HepG2 (cell line): Measurements from ENCODE around the gene MRM3. TPM values are rescaled to one million over a fixed set of nuclear protein-coding genes. Genes with fewer than 3 reads are reported as not detected.

Source experiments
- ATF7-NPFF ChIP-seq: sonication (generic); formaldehyde crosslinking; IDR thresholded peaks from 2 replicates; pipeline ENCODE4 v1.8.1; 2023; ENCODE audit warnings: mild to moderate bottlenecking, low read depth, missing genetic modification reagents, moderate library complexity
- CEBPG ChIP-seq: IDR thresholded peaks from 2 replicates; pipeline ENCODE4 v1.6.1; 2016
- DRAP1 ChIP-seq: IDR thresholded peaks from 2 replicates; pipeline ENCODE4 v1.6.1; 2016; ENCODE audit warnings: missing genetic modification reagents, missing compliant biosample characterization
- FOXM1 ChIP-seq: sonication (generic); formaldehyde crosslinking; IDR thresholded peaks from 2 replicates; pipeline ENCODE4 v1.5.0; 2020; ENCODE audit warnings: missing genetic modification reagents
- HCFC1 ChIP-seq: fragments of 150-350 bp; IDR thresholded peaks from 2 replicates; pipeline ENCODE4 v1.6.1; 2014; ENCODE audit warnings: low read depth, low read length
- KDM5A ChIP-seq: fragments of 200-600 bp; sonication (generic); IDR thresholded peaks from 2 replicates; pipeline ENCODE4 v1.7.0; 2018; ENCODE audit warnings: antibody characterized with exemption, mild to moderate bottlenecking, low read length, borderline replicate concordance
- PBX3 ChIP-seq: sonication (generic); formaldehyde crosslinking; IDR thresholded peaks from 2 replicates; pipeline ENCODE4 v1.8.1; 2023; ENCODE audit warnings: missing genetic modification reagents, inconsistent platforms, borderline replicate concordance
- PCBP1 ChIP-seq: fragments of 200-400 bp; formaldehyde crosslinking; IDR thresholded peaks from 2 replicates; pipeline ENCODE4 v1.6.1; 2017; ENCODE audit warnings: mild to moderate bottlenecking, low read depth, low read length, borderline replicate concordance
- POLR2AphosphoS5 ChIP-seq: IDR thresholded peaks from 2 replicates; pipeline ENCODE4 v1.6.1; 2012; ENCODE audit warnings: low read depth, low read length
- RARA ChIP-seq: IDR thresholded peaks from 2 replicates; pipeline ENCODE4 v1.6.1; 2016; ENCODE audit warnings: missing genetic modification reagents, missing compliant biosample characterization
- REXO4 ChIP-seq: sonication (generic); formaldehyde crosslinking; IDR thresholded peaks from 2 replicates; pipeline ENCODE4 v1.8.0; 2022; ENCODE audit warnings: missing genetic modification reagents, mild to moderate bottlenecking, borderline replicate concordance
- SALL2 ChIP-seq: sonication (generic); formaldehyde crosslinking; IDR thresholded peaks from 2 replicates; pipeline ENCODE4 v1.8.1; 2023; ENCODE audit warnings: mild to moderate bottlenecking, missing genetic modification reagents, inconsistent platforms
- SMAD1 ChIP-seq: sonication (generic); formaldehyde crosslinking; IDR thresholded peaks from 2 replicates; pipeline ENCODE4 v1.4.0; 2020; ENCODE audit warnings: missing genetic modification reagents, low read depth, mild to moderate bottlenecking, borderline replicate concordance
- STAT6 ChIP-seq: sonication (generic); formaldehyde crosslinking; IDR thresholded peaks from 2 replicates; pipeline ENCODE4 v1.4.0; 2020; ENCODE audit warnings: missing genetic modification reagents, mild to moderate bottlenecking, borderline replicate concordance
- TFDP1 ChIP-seq: IDR thresholded peaks from 2 replicates; pipeline ENCODE4 v1.6.1; 2016; ENCODE audit warnings: missing compliant biosample characterization, missing genetic modification reagents, borderline replicate concordance
- THAP11 ChIP-seq: IDR thresholded peaks from 2 replicates; pipeline ENCODE4 v1.6.1; 2016; ENCODE audit warnings: missing biosample characterization, missing genetic modification reagents
- ZFP41 ChIP-seq: sonication (generic); formaldehyde crosslinking; IDR thresholded peaks from 2 replicates; pipeline ENCODE4 v1.4.0; 2020; ENCODE audit warnings: mild to moderate bottlenecking, missing genetic modification reagents, borderline replicate concordance
- ZNF350 ChIP-seq: sonication (generic); formaldehyde crosslinking; IDR thresholded peaks from 2 replicates; pipeline ENCODE4 v1.4.0; 2020; ENCODE audit warnings: mild to moderate bottlenecking, low read depth, missing genetic modification reagents, borderline replicate concordance
- ZNF703 ChIP-seq: sonication (generic); formaldehyde crosslinking; IDR thresholded peaks from 2 replicates; pipeline ENCODE4 v1.5.1; 2020; ENCODE audit warnings: missing genetic modification reagents, mild to moderate bottlenecking, moderate library complexity, borderline replicate concordance
- ZSCAN30 ChIP-seq: sonication (generic); formaldehyde crosslinking; IDR thresholded peaks from 2 replicates; pipeline ENCODE4 v1.5.0; 2020; ENCODE audit warnings: mild to moderate bottlenecking, missing genetic modification reagents
- polyA plus RNA-seq, 8 experiments: library from polyadenylated mRNA; depleted of rRNA in 3 of 8; stranded (reverse) in 7 of 8; unstranded in 1 of 8; fragments of >200 nt; fragmentation: Illumina TruSeq in 4 of 8; extraction: Trizol in 4 of 8; gene quantifications; 2 replicates each; pipeline versions ENCODE4 v1.2.1 to v1.2.3, GENCODE V29; 2011 to 2016; ENCODE audit warnings: low read depth in 4 of 8, missing spikeins in 1 of 8, mixed read lengths in 1 of 8; ENCODE audit not compliant: insufficient read depth in 1 of 8
- total RNA-seq, 5 experiments: library from RNA; depleted of rRNA; stranded (reverse); fragments of >200 nt; fragmentation: Illumina TruSeq; extraction: Trizol; gene quantifications; 2 replicates each; pipeline ENCODE4 v1.2.3, GENCODE V29; 2016; ENCODE audit warnings: low read depth in 1 of 5
- TF ChIP-seq, protein P1 (sequence below): sonication (generic); formaldehyde crosslinking; IDR thresholded peaks from 2 replicates; pipeline ENCODE4 v1.9.0; 2022; ENCODE audit warnings: missing genetic modification reagents, mild to moderate bottlenecking, borderline replicate concordance
- TF ChIP-seq, protein P2 (sequence below): sonication (generic); formaldehyde crosslinking; IDR thresholded peaks from 2 replicates; pipeline ENCODE4 v1.4.0; 2020; ENCODE audit warnings: mild to moderate bottlenecking, missing genetic modification reagents

Gene MRM3
- total and polyA plus RNA-seq, 2 of the 13 experiments (the other 11 are each of a cell fraction or from before 2014, with no cell fraction given), result 12.3 to 25.5 TPM

GRCh38 chr17:752002-752619 lies 30.0 kb upstream of the MRM3 start, which contains the start of gene GEMIN4 (continued):
- TF ChIP-seq STAT6, result peak; percentile 42; the same call in 1 of the 2 replicates
- TF ChIP-seq ZNF350, result no peak
- TF ChIP-seq POLR2AphosphoS5, result peak; percentile 62
- TF ChIP-seq TFDP1 (CRISPR knock-in tag), result peak; percentile 93
- TF ChIP-seq, protein P1, sequence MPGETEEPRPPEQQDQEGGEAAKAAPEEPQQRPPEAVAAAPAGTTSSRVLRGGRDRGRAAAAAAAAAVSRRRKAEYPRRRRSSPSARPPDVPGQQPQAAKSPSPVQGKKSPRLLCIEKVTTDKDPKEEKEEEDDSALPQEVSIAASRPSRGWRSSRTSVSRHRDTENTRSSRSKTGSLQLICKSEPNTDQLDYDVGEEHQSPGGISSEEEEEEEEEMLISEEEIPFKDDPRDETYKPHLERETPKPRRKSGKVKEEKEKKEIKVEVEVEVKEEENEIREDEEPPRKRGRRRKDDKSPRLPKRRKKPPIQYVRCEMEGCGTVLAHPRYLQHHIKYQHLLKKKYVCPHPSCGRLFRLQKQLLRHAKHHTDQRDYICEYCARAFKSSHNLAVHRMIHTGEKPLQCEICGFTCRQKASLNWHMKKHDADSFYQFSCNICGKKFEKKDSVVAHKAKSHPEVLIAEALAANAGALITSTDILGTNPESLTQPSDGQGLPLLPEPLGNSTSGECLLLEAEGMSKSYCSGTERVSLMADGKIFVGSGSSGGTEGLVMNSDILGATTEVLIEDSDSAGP (CRISPR knock-in tag), result peak; percentile 45
- TF ChIP-seq CEBPG (CRISPR knock-in tag), result no peak
- peak; percentile 69; the same call in 1 of the 2 replicates for TF ChIP-seq SALL2 (CRISPR knock-in tag)
- no peak for TF ChIP-seq FOXM1 (CRISPR knock-in tag)
- TF ChIP-seq REXO4 (CRISPR knock-in tag), result no peak
- TF ChIP-seq RARA (CRISPR knock-in tag), result no peak; the same call in 1 of the 2 replicates
- TF ChIP-seq ZSCAN30 (CRISPR knock-in tag), result no peak
- no peak for TF ChIP-seq HCFC1
- no peak for TF ChIP-seq ZNF703 (CRISPR knock-in tag)
- TF ChIP-seq KDM5A, result 0 out of 2 replicates have a peak, but pooled peaks have one; percentile 15
- TF ChIP-seq SMAD1 (CRISPR knock-in tag), result 0 out of 2 replicates have a peak, but pooled peaks have one; percentile 30
- TF ChIP-seq THAP11, result peak; percentile 73; the same call in 1 of the 2 replicates
- no peak for TF ChIP-seq ZFP41 (CRISPR knock-in tag)
- TF ChIP-seq, protein P2, sequence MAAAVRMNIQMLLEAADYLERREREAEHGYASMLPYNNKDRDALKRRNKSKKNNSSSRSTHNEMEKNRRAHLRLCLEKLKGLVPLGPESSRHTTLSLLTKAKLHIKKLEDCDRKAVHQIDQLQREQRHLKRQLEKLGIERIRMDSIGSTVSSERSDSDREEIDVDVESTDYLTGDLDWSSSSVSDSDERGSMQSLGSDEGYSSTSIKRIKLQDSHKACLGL (CRISPR knock-in tag), result no peak; the same call in 1 of the 2 replicates
- no peak for TF ChIP-seq PCBP1
- TF ChIP-seq PBX3 (CRISPR knock-in tag), result no peak
- TF ChIP-seq DRAP1 (CRISPR knock-in tag), result peak; percentile 30; the same call in 1 of the 2 replicates
- TF ChIP-seq ATF7-NPFF (CRISPR knock-in tag), result peak; percentile 94; the same call in 1 of the 2 replicates
